ENCODE results near the gene LONP1.

LONP1 gene

DNA sequence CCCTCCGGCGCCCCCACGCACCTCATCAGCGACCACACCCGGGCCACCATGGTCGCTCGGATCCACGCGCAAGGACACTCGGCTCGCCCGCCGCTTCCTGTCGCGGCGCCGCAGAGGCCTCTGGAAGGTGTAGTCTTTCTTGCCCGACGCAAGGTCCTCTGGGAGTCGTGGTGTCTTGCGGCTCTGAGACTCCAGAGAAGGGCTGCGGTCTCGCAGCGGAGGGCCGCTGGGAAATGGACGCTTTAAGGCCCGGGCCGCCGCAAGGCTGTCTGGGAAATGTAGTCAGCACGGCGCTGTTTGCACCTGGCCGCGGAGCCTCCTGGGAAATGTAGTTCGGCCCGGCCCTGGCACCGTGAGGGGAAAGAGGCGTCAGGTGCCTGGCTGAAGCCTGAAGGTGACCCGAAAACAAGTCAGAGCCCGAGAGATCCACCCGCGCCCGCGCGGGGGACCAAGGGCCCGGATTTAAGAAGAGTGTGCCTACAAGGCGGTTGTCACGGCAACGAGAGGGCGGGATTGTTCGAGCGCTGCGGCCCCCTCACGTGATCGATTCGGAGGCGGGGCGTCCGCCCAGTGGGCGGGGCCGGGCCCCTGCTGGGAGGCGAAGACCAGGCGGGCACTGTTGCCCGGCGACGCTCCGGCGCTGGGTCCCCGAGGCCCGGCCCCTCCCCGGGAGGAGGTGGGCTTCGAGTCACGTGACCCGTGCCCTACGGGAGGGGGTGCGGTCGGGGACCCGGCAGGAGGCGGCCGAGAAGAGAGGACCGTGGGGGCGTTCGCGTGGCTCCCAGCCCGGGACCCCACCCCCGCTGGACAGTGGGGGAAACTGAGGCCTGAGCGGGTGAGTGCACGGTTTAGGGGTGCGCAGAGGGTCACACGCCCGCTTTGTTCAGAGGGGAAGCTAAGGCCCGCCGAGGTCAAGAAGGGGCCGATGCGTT lies 39.2 kb downstream of the LONP1 start, which contains the start of the genes HSD11B1L and MICOS13:
TSS of gene HSD11B1L (plus strand) at position 591 of the 932 bp plus-strand sequence. CDS start 3,806 bp downstream, outside the sequence.
TSS of gene MICOS13 (minus strand) at position 80 of the 932 bp plus-strand sequence. CDS start at position 50, 30 bp downstream.
- Histone ChIP-seq H3K36me3 (ENCODE audit: insufficient read depth, low read length) (peaks cover 10% of the 10 kb centered on the region; the same call in 1 of the 2 replicates), H3K27ac (ENCODE audit: low read length) (peak within 1 kb of the TSS; percentile 84), H3K79me2 (ENCODE audit: insufficient read depth, low read length) (peaks cover 13% of the 10 kb centered on the region), H3K4me3 (ENCODE audit: low read depth in 1 of 2, low read length in 2 of 2) (peak within 1 kb of the TSS; percentile 95 to 97), H3K9ac (ENCODE audit: low read depth, low read length) (peak within 1 kb of the TSS; percentile 86), H3K4me1 (ENCODE audit: insufficient read depth, low read length) (peaks cover 24% of the 10 kb centered on the region), H2AFZ (ENCODE audit: low read depth, low read length) (peak within 1 kb of the TSS; percentile 94), H4K20me1 (ENCODE audit: insufficient read depth, low read length) (0 out of 2 replicates have a peak, but pooled peaks cover 9% of the 10 kb centered on the region), H3K9me3 (ENCODE audit: insufficient read depth, low read length, severe bottlenecking) (no peaks in the 10 kb centered on the region), H3K27me3 (ENCODE audit: insufficient read depth, low read length, poor library complexity) (no peaks in the 10 kb centered on the region), H3K4me2 (ENCODE audit: insufficient read depth, low read length) (peak within 1 kb of the TSS; percentile 96)
- peak; percentile 98 for DNase-seq
- peak; percentile 97 for ATAC-seq (ENCODE audit: insufficient read depth, low read depth)
- no peak for TF ChIP-seq EZH2 (IDR thresholded peaks at IDR 0.05; ENCODE audit: borderline replicate concordance, low read depth, low read length, severe bottlenecking)
- TF ChIP-seq, protein P1, sequence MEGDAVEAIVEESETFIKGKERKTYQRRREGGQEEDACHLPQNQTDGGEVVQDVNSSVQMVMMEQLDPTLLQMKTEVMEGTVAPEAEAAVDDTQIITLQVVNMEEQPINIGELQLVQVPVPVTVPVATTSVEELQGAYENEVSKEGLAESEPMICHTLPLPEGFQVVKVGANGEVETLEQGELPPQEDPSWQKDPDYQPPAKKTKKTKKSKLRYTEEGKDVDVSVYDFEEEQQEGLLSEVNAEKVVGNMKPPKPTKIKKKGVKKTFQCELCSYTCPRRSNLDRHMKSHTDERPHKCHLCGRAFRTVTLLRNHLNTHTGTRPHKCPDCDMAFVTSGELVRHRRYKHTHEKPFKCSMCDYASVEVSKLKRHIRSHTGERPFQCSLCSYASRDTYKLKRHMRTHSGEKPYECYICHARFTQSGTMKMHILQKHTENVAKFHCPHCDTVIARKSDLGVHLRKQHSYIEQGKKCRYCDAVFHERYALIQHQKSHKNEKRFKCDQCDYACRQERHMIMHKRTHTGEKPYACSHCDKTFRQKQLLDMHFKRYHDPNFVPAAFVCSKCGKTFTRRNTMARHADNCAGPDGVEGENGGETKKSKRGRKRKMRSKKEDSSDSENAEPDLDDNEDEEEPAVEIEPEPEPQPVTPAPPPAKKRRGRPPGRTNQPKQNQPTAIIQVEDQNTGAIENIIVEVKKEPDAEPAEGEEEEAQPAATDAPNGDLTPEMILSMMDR (IDR thresholded peaks at IDR 0.05; ENCODE audit: borderline replicate concordance, extremely low read depth, low read length, poor library complexity, severe bottlenecking): no peak

DNA sequence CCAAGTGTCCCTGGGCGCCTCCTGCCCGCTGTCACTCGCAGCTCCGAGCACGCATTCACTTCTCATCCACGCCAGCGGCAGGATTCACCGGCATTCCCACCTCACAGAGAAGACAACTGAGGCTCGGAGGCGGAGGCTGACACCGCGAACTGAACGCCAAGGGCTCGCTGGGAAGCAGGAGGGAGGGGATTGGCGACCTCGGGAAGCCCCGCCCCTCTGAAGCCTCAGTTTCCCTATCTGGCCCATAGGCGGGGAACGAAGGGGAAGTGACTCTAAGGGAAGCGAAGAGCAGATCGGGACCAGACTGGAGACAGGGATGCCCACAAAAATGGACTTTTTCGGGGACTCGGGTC lies 39.9 kb downstream of the LONP1 start:
- Histone ChIP-seq H2AFZ (ENCODE audit: low read depth, low read length) (peak overlapping the region; percentile 94), H3K4me2 (ENCODE audit: insufficient read depth, low read length) (peak overlapping the region; percentile 96), H3K9ac (ENCODE audit: low read depth, low read length) (peak overlapping the region; percentile 86), H4K20me1 (ENCODE audit: insufficient read depth, low read length) (0 out of 2 replicates have a peak, but pooled peaks cover 9% of the 10 kb centered on the region), H3K27me3 (ENCODE audit: insufficient read depth, low read length, poor library complexity) (no peaks in the 10 kb centered on the region), H3K9me3 (ENCODE audit: insufficient read depth, low read length, severe bottlenecking) (no peaks in the 10 kb centered on the region), H3K36me3 (ENCODE audit: insufficient read depth, low read length) (peaks cover 10% of the 10 kb centered on the region; the same call in 1 of the 2 replicates), H3K79me2 (ENCODE audit: insufficient read depth, low read length) (peaks cover 13% of the 10 kb centered on the region), H3K27ac (ENCODE audit: low read length) (peak overlapping the region; percentile 84), H3K4me1 (ENCODE audit: insufficient read depth, low read length) (peaks cover 24% of the 10 kb centered on the region), H3K4me3 (ENCODE audit: low read depth in 1 of 2, low read length in 2 of 2) (peak overlapping the region; percentile 95 to 97)
- DNase-seq: no peak
- no peak for TF ChIP-seq EZH2 (IDR thresholded peaks at IDR 0.05; ENCODE audit: borderline replicate concordance, low read depth, low read length, severe bottlenecking)
- TF ChIP-seq, protein P1 (IDR thresholded peaks at IDR 0.05; ENCODE audit: borderline replicate concordance, extremely low read depth, low read length, poor library complexity, severe bottlenecking): peak; percentile 4
- ATAC-seq (ENCODE audit: insufficient read depth, low read depth): peak; percentile 1; the same call in 1 of the 3 replicates

DNA sequence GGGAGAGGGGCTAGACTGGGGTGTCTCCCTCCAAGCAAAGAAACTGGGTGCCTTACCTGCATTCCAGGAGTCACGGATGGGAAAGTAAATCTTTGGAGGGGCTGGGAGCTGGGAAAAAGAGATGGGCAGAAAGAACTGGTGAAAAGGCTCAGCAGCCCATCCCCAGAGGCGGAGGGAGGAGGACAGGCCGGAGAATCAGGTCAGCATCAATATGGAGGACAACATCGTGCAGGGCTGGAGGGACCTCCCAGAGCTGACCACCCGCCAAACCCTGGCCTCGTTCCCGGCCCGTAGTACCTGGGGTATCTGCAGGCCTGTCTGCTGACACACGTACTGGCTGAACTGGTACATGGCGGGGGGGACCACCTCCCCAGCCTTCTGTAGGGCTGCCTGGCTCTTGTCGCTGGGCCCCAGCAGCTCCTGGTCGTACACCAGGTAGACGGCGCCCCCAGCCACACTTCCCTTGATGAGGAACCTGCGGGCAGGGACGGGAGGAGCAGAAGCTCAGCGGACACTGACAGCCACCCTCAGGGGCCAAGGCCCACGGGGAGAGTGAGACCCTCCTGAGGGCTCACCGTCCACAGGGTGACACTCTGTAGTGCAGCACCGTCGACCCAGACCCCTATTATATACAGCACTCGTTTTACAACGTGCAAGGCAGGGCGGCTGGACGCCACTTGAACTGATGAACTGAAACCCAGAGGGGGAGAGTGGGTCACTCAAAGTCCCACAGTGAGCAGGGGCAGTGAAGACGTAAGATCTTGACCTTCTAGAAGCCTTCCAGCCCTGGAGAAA lies 40.5 kb downstream of the LONP1 start:
- peak overlapping the region; percentile 86 for H3K9ac ChIP-seq (ENCODE audit: low read depth, low read length)
- H4K20me1 ChIP-seq (ENCODE audit: insufficient read depth, low read length): 0 out of 2 replicates have a peak, but pooled peaks cover 9% of the 10 kb centered on the region
- no peaks in the 10 kb centered on the region for H3K9me3 ChIP-seq (ENCODE audit: insufficient read depth, low read length, severe bottlenecking)
- peaks cover 24% of the 10 kb centered on the region for H3K4me1 ChIP-seq (ENCODE audit: insufficient read depth, low read length)
- peak overlapping the region; percentile 96 for H3K4me2 ChIP-seq (ENCODE audit: insufficient read depth, low read length)
- H3K4me3 ChIP-seq (ENCODE audit: low read depth in 1 of 2, low read length in 2 of 2): peak overlapping the region; percentile 95 to 97
- peak overlapping the region; percentile 94 for H2AFZ ChIP-seq (ENCODE audit: low read depth, low read length)
- H3K27me3 ChIP-seq (ENCODE audit: insufficient read depth, low read length, poor library complexity): no peaks in the 10 kb centered on the region
- H3K27ac ChIP-seq (ENCODE audit: low read length): peak overlapping the region; percentile 84
- TF ChIP-seq EZH2 (IDR thresholded peaks at IDR 0.05; ENCODE audit: borderline replicate concordance, low read depth, low read length, severe bottlenecking): no peak
- peaks cover 13% of the 10 kb centered on the region for H3K79me2 ChIP-seq (ENCODE audit: insufficient read depth, low read length)
- DNase-seq (no peak), ATAC-seq (ENCODE audit: insufficient read depth, low read depth) (no peak)
- H3K36me3 ChIP-seq (ENCODE audit: insufficient read depth, low read length): peaks cover 10% of the 10 kb centered on the region; the same call in 1 of the 2 replicates
